H9 (cell line): ENCODE measurements around the gene LRIG1. TPM values are rescaled to one million over a fixed set of nuclear protein-coding genes. Genes with fewer than 3 reads are reported as not detected.

Experiments used
- DNase-seq: peaks from one replicate; pipeline ENCODE4 v3.0.0-alpha.2; 2017
- H2AFZ ChIP-seq: one replicate; pipeline ENCODE4 v1.6.1; 2013; ENCODE audit warnings: mild to moderate bottlenecking, low read length, control low read depth, moderate library complexity
- H2AK5ac ChIP-seq: 2 replicates; pipeline ENCODE4 v1.6.1; 2013; ENCODE audit warnings: low read length, control low read depth, mixed read lengths; ENCODE audit not compliant: insufficient read length
- H2BK120ac ChIP-seq: one replicate; pipeline ENCODE4 v1.6.1; 2013; ENCODE audit warnings: low read depth, mild to moderate bottlenecking, low read length, control low read depth, inconsistent platforms; ENCODE audit not compliant: poor library complexity, severe bottlenecking
- H2BK12ac ChIP-seq: 2 replicates; pipeline ENCODE4 v1.6.1; 2013; ENCODE audit warnings: low read length, control low read depth, mixed read lengths, low read depth; ENCODE audit not compliant: insufficient read length
- H2BK15ac ChIP-seq: 2 replicates; pipeline ENCODE4 v1.6.1; 2013; ENCODE audit warnings: low read depth, low read length, control low read depth
- H2BK20ac ChIP-seq: one replicate; pipeline ENCODE4 v1.6.1; 2013; ENCODE audit warnings: low read depth, mild to moderate bottlenecking, low read length, control low read depth, inconsistent platforms; ENCODE audit not compliant: poor library complexity, severe bottlenecking
- H2BK5ac ChIP-seq: 2 replicates; pipeline ENCODE4 v1.6.1; 2013; ENCODE audit warnings: low read length, control low read depth, mixed read lengths; ENCODE audit not compliant: insufficient read length
- H3K14ac ChIP-seq: 2 replicates; pipeline ENCODE4 v1.6.1; 2013; ENCODE audit warnings: low read length, control low read depth; ENCODE audit not compliant: insufficient read depth
- H3K18ac ChIP-seq: 2 replicates; pipeline ENCODE4 v1.6.1; 2013; ENCODE audit warnings: low read depth, mild to moderate bottlenecking, mixed read lengths, low read length, control low read depth; ENCODE audit not compliant: insufficient read length
- H3K23ac ChIP-seq: 2 replicates; pipeline ENCODE4 v1.6.1; 2013; ENCODE audit warnings: low read length, control low read depth, mixed read lengths, low read depth; ENCODE audit not compliant: insufficient read length
- H3K23me2 ChIP-seq: 2 replicates; pipeline ENCODE4 v1.6.1; 2013; ENCODE audit warnings: low read depth, mild to moderate bottlenecking, mixed read lengths, low read length, control low read depth; ENCODE audit not compliant: insufficient read length, poor library complexity, severe bottlenecking
- H3K27ac ChIP-seq: 2 replicates; pipeline ENCODE4 v1.5.1; 2013; ENCODE audit warnings: low read length, control low read depth, mixed read lengths, low read depth; ENCODE audit not compliant: insufficient read length
- H3K27me3 ChIP-seq: 2 replicates; pipeline ENCODE4 v1.6.1; 2013; ENCODE audit warnings: low read length, control low read depth, inconsistent platforms; ENCODE audit not compliant: insufficient read depth
- H3K4ac ChIP-seq: 2 replicates; pipeline ENCODE4 v1.6.1; 2013; ENCODE audit warnings: low read depth, mild to moderate bottlenecking, control low read depth, inconsistent platforms, low read length, moderate library complexity
- H3K4me1 ChIP-seq: 2 replicates; pipeline ENCODE4 v1.6.1; 2013; ENCODE audit warnings: low read length, control low read depth, inconsistent platforms; ENCODE audit not compliant: insufficient read depth
- H3K4me2 ChIP-seq: 2 replicates; pipeline ENCODE4 v1.6.1; 2013; ENCODE audit warnings: low read length, control low read depth, mixed read lengths; ENCODE audit not compliant: insufficient read length, insufficient read depth
- H3K56ac ChIP-seq: 2 replicates; pipeline ENCODE4 v1.6.1; 2013; ENCODE audit warnings: low read depth, mild to moderate bottlenecking, mixed read lengths, low read length, control low read depth; ENCODE audit not compliant: insufficient read length
- H3K79me1 ChIP-seq: 2 replicates; pipeline ENCODE4 v1.6.1; 2013; ENCODE audit warnings: low read depth, mild to moderate bottlenecking, moderate library complexity, low read length, control low read depth, inconsistent platforms; ENCODE audit not compliant: insufficient read depth, poor library complexity, severe bottlenecking
- H3K79me2 ChIP-seq: 2 replicates; pipeline ENCODE4 v1.6.1; 2013; ENCODE audit warnings: low read length, control low read depth, inconsistent platforms; ENCODE audit not compliant: insufficient read depth
- H3K9ac ChIP-seq: 2 replicates; pipeline ENCODE4 v1.6.1; 2013; ENCODE audit warnings: low read length, control low read depth, mixed read lengths; ENCODE audit not compliant: insufficient read length; ENCODE audit errors: extremely low read depth
- H3K9me3 ChIP-seq: one replicate; pipeline ENCODE4 v1.6.1; 2013; ENCODE audit warnings: low read depth, low read length, inconsistent platforms; ENCODE audit not compliant: control insufficient read depth
- H3T11ph ChIP-seq: one replicate; pipeline ENCODE4 v1.6.1; 2013; ENCODE audit warnings: mild to moderate bottlenecking, low read length, control low read depth, inconsistent platforms
- H4K20me1 ChIP-seq: one replicate; pipeline ENCODE4 v1.6.1; 2013; ENCODE audit not compliant: control insufficient read depth, insufficient read length, insufficient read depth
- H4K5ac ChIP-seq: 2 replicates; pipeline ENCODE4 v1.6.1; 2013; ENCODE audit warnings: low read depth, mild to moderate bottlenecking, mixed read lengths, low read length, control low read depth; ENCODE audit not compliant: insufficient read length
- H4K8ac ChIP-seq: replicated peaks from 2 replicates; pipeline ENCODE4 v1.6.1; 2013; ENCODE audit warnings: low read length, control low read depth, mixed read lengths, low read depth; ENCODE audit not compliant: insufficient read length
- H4K91ac ChIP-seq: 2 replicates; pipeline ENCODE4 v1.6.1; 2013; ENCODE audit warnings: low read depth, mild to moderate bottlenecking, moderate library complexity, mixed read lengths, low read length, control low read depth; ENCODE audit not compliant: insufficient read length
- H3K27ac Mint-ChIP-seq, 3 experiments: 2 replicates in 2 of 3; 3 replicates in 1 of 3; pipeline ENCODE4 v1.8.0; 2020 to 2021; ENCODE audit warnings: mixed read lengths in 3 of 3, mild to moderate bottlenecking in 1 of 3, moderate library complexity in 1 of 3
- H3K27me3 Mint-ChIP-seq: 2 replicates; pipeline ENCODE4 v1.8.0; 2021; ENCODE audit warnings: low read depth, mild to moderate bottlenecking, moderate library complexity, mixed read lengths
- H3K36me3 Mint-ChIP-seq, 3 experiments: 2 replicates in 2 of 3; 3 replicates in 1 of 3; pipeline ENCODE4 v1.8.0; 2020 to 2021; ENCODE audit warnings: low read depth in 3 of 3, mixed read lengths in 3 of 3; ENCODE audit not compliant: insufficient read depth in 1 of 3
- H3K4me1 Mint-ChIP-seq, 2 experiments: 2 replicates each; pipeline ENCODE4 v1.8.0; 2020; ENCODE audit warnings: mixed read lengths in 2 of 2
- H3K4me3 Mint-ChIP-seq, 2 experiments: 2 replicates in 1 of 2; 3 replicates in 1 of 2; pipeline ENCODE4 v1.8.0; 2020 to 2021; ENCODE audit warnings: mild to moderate bottlenecking in 2 of 2, mixed read lengths in 2 of 2, moderate library complexity in 1 of 2
- H3K9me3 Mint-ChIP-seq, 2 experiments: 2 replicates in 1 of 2; 3 replicates in 1 of 2; pipeline ENCODE4 v1.8.0; 2020; ENCODE audit warnings: mild to moderate bottlenecking in 2 of 2, mixed read lengths in 2 of 2, moderate library complexity in 1 of 2
- WGBS: extraction: QIAGEN DNeasy Blood & Tissue Kit; methylation state at CpG from one replicate; pipeline ENCODE4 v1.1.7; 2013; ENCODE audit warnings: missing lambda C conversion rate, low lambda C conversion rate, mixed read lengths; ENCODE audit not compliant: insufficient read length; ENCODE audit errors: extremely low coverage; 5-methylcytosine and 5-hydroxymethylcytosine counted together
- total RNA-seq: library from RNA; stranded (reverse); gene quantifications from 2 replicates; pipeline ENCODE4 v1.2.1, GENCODE V29; 2021
- TF ChIP-seq, protein P1 (sequence below): fragments of 200-600 bp; sonication (generic); conservative IDR thresholded peaks from 3 replicates; pipeline ENCODE4 v1.8.0; 2021; ENCODE audit warnings: antibody characterized with exemption, mild to moderate bottlenecking

Gene LRIG1
- total RNA-seq, 1 experiment from 2014 or later = 70.3 TPM

DNA sequence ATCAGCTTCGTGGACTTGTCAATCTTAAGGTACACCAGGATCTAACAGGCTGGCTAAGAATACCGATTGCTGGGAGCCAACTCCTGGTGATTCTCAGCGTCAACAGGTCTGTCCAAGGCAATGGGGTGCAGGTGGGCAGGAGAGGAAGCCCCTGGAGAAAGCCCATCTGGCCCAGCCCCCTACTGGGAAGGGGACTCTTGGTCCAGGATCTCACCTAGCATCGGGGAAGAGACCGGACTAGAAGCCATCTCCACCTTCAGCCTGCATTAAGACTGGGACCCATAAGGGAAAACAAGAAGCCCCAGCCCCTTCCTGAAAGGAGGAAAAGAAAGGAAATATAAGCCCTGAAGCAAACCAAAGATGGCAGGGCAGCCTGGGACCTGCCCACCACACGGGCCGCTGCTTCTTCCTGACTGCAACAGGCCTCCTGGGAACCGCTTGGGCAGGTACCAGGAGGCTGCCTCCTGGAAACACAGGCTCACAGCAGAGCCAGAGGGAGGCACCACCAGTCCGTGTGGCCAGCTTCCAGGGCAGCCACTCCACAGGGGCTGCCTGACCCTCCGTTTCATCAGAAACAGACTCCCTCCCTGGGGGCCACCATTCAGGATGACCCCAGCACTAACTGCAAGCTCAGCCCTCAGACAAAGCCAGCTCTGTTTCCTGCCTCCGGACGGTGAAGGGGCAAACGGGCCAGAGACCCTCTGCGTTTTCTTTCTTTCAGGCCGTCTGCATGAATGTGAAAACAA is 100.2 kb downstream of the LRIG1 start:
- no peak overlapping the region for H3K4ac ChIP-seq
- peaks cover 5% of the 10 kb centered on the region for H3K79me1 ChIP-seq
- no peak overlapping the region for H2AK5ac ChIP-seq
- H3K14ac ChIP-seq = no peak overlapping the region; the same call in 1 of the 2 replicates
- H3K9me3 Mint-ChIP-seq = no peaks in the 10 kb centered on the region; a peak in 1 of 5 replicates
- H2BK5ac ChIP-seq = no peak overlapping the region
- no peak overlapping the region for H2BK120ac ChIP-seq
- TF ChIP-seq, protein P1, sequence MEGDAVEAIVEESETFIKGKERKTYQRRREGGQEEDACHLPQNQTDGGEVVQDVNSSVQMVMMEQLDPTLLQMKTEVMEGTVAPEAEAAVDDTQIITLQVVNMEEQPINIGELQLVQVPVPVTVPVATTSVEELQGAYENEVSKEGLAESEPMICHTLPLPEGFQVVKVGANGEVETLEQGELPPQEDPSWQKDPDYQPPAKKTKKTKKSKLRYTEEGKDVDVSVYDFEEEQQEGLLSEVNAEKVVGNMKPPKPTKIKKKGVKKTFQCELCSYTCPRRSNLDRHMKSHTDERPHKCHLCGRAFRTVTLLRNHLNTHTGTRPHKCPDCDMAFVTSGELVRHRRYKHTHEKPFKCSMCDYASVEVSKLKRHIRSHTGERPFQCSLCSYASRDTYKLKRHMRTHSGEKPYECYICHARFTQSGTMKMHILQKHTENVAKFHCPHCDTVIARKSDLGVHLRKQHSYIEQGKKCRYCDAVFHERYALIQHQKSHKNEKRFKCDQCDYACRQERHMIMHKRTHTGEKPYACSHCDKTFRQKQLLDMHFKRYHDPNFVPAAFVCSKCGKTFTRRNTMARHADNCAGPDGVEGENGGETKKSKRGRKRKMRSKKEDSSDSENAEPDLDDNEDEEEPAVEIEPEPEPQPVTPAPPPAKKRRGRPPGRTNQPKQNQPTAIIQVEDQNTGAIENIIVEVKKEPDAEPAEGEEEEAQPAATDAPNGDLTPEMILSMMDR = no peak
- H3K27ac Mint-ChIP-seq = peak overlapping the region; percentile 85 to 91 (median 89); a peak in 4 of 7 replicates
- H2BK20ac ChIP-seq = no peak overlapping the region
- H4K5ac ChIP-seq = no peak overlapping the region
- H3K9ac ChIP-seq = no peak overlapping the region
- no peak overlapping the region for H2AFZ ChIP-seq
- H3T11ph ChIP-seq = no peak overlapping the region
- no peak overlapping the region for H3K4me2 ChIP-seq
- no peak overlapping the region for H4K91ac ChIP-seq
- no peak overlapping the region for H3K18ac ChIP-seq
- no peak overlapping the region for H2BK15ac ChIP-seq
- H3K27me3 ChIP-seq = no peaks in the 10 kb centered on the region
- no peaks in the 10 kb centered on the region for H3K23me2 ChIP-seq
- peaks cover 25 to 31% of the 10 kb centered on the region in 2 experiments for H3K4me1 Mint-ChIP-seq
- H3K23ac ChIP-seq = no peak overlapping the region
- no CpG with 5 or more reads among the region's 15 CpGs for WGBS
- H4K8ac ChIP-seq = no peak overlapping the region
- H3K27ac ChIP-seq = no peak overlapping the region
- H3K9me3 ChIP-seq = no peaks in the 10 kb centered on the region
- H3K56ac ChIP-seq = no peak overlapping the region
- no peaks in the 10 kb centered on the region for H4K20me1 ChIP-seq
- no peak overlapping the region for H3K4me3 Mint-ChIP-seq
- H3K27me3 Mint-ChIP-seq = no peaks in the 10 kb centered on the region; the same call in 1 of the 2 replicates
- H2BK12ac ChIP-seq = no peak overlapping the region
- DNase-seq = no peak
- peaks cover 60 to 94% (median 90%) of the 10 kb centered on the region in 3 experiments for H3K36me3 Mint-ChIP-seq
- H3K79me2 ChIP-seq = no peaks in the 10 kb centered on the region
- H3K4me1 ChIP-seq = no peaks in the 10 kb centered on the region
